Endothelial cell of umbilical vein (primary cell): ENCODE results near the gene SRL. TPM values are rescaled to one million over a fixed set of nuclear protein-coding genes. Genes with fewer than 3 reads are reported as not detected.

Experiments used
- BruUV-seq: library from RNA; stranded (reverse); fragments of 400-500 nt; replicated peaks from 2 replicates; lab custom pipeline; 2021; lab: Mats Ljungman, UMichigan
- CTCF ChIA-PET: fragments of 300-600, 350-600 bp; sonication (Branson Sonifier 250); formaldehyde crosslinking; loops from one replicate; lab custom pipeline; 2021; ENCODE audit warnings: antibody characterized with exemption, inconsistent platforms; lab: Charles Lee
- POLR2A ChIA-PET: fragments of 300-600, 350-600 bp; sonication (Branson Sonifier 250); formaldehyde crosslinking; loops from one replicate; lab custom pipeline; 2021; ENCODE audit warnings: antibody characterized with exemption, inconsistent platforms; lab: Charles Lee
- DNase-seq: peaks from one replicate; pipeline ENCODE4 v3.0.0-alpha.2; 2011; ENCODE audit warnings: low read depth, low spot score
- FAIRE-seq: peaks from 2 replicates; lab custom pipeline; 2011; peaks lifted over from hg19 to GRCh38; lab: Jason Lieb, UNC
- H2AFZ ChIP-seq: 2 replicates; pipeline ENCODE4 v1.6.0; 2012; ENCODE audit warnings: low read depth, low read length, control low read depth, inconsistent platforms
- H3K27ac ChIP-seq: 2 replicates; pipeline ENCODE4 v1.5.1; 2011; ENCODE audit warnings: low read depth, mild to moderate bottlenecking, control low read depth, low read length, moderate library complexity; ENCODE audit not compliant: insufficient read depth
- H3K27me3 ChIP-seq, 2 experiments: 2 replicates each; pipeline versions ENCODE4 v1.6.0 to v1.6.1; 2011; ENCODE audit warnings: low read length in 2 of 2, mixed read lengths in 1 of 2; ENCODE audit not compliant: control insufficient read depth in 2 of 2, insufficient read depth in 2 of 2
- H3K36me3 ChIP-seq, 2 experiments: 2 replicates in 1 of 2; 3 replicates in 1 of 2; pipeline ENCODE4 v1.5.1; 2011; ENCODE audit warnings: low read length in 2 of 2, mild to moderate bottlenecking in 1 of 2, moderate library complexity in 1 of 2; ENCODE audit not compliant: control insufficient read depth in 2 of 2, insufficient read depth in 2 of 2; ENCODE audit errors: extremely low read depth in 1 of 2
- H3K4me1 ChIP-seq: 3 replicates; pipeline ENCODE4 v1.5.1; 2011; ENCODE audit warnings: mild to moderate bottlenecking, low read length; ENCODE audit not compliant: control insufficient read depth, insufficient read depth; ENCODE audit errors: extremely low read depth
- H3K4me2 ChIP-seq: 2 replicates; pipeline ENCODE4 v1.6.1; 2011; ENCODE audit warnings: low read length, control low read depth, mixed read lengths; ENCODE audit not compliant: insufficient read depth
- H3K4me3 ChIP-seq, 3 experiments: fragments of 200-600 bp in 1 of 3; sonication (generic), shearing (Covaris generic) in 1 of 3; replicated peaks in 1 of 3; 2 replicates each; pipeline ENCODE4 v1.5.1; 2011 to 2016; ENCODE audit warnings: control low read depth in 3 of 3, low read length in 3 of 3, mild to moderate bottlenecking in 2 of 3, inconsistent platforms in 1 of 3, low read depth in 1 of 3, moderate library complexity in 1 of 3; ENCODE audit not compliant: insufficient read depth in 1 of 3
- H3K79me2 ChIP-seq: 2 replicates; pipeline ENCODE4 v1.6.0; 2012; ENCODE audit warnings: low read length, inconsistent platforms; ENCODE audit not compliant: control insufficient read depth, insufficient read depth
- H3K9ac ChIP-seq: replicated peaks from 2 replicates; pipeline ENCODE3; 2011; ENCODE audit warnings: low read length, control low read depth; ENCODE audit not compliant: insufficient read depth; ENCODE audit errors: extremely low read depth
- H3K9me1 ChIP-seq: replicated peaks from 3 replicates; pipeline ENCODE4 v1.6.0; 2011; ENCODE audit warnings: mild to moderate bottlenecking, low read length; ENCODE audit not compliant: control insufficient read depth, insufficient read depth; ENCODE audit errors: extremely low read depth
- H3K9me3 ChIP-seq: replicated peaks from 2 replicates; pipeline ENCODE4 v1.5.1; 2012; ENCODE audit warnings: low read length, inconsistent platforms; ENCODE audit not compliant: control insufficient read depth, insufficient read depth
- H4K20me1 ChIP-seq: replicated peaks from 2 replicates; pipeline ENCODE3; 2011; ENCODE audit warnings: mild to moderate bottlenecking, low read length; ENCODE audit not compliant: control insufficient read depth, insufficient read depth; ENCODE audit errors: extremely low read depth
- EZH2 ChIP-seq: IDR thresholded peaks from 2 replicates; pipeline ENCODE4 v1.6.1; 2012; ENCODE audit warnings: borderline replicate concordance, low read depth, mild to moderate bottlenecking, moderate library complexity, low read length, inconsistent platforms; ENCODE audit not compliant: severe bottlenecking
- FOS ChIP-seq: IDR thresholded peaks from 2 replicates; pipeline ENCODE4 v1.6.1; 2011; ENCODE audit warnings: mild to moderate bottlenecking, low read length, moderate library complexity, borderline replicate concordance; ENCODE audit not compliant: insufficient read depth
- GATA2 ChIP-seq: IDR thresholded peaks from 2 replicates; pipeline ENCODE4 v1.7.0; 2011; ENCODE audit warnings: low read depth, mild to moderate bottlenecking, moderate library complexity, mixed read lengths, low read length; ENCODE audit not compliant: insufficient read length, insufficient read depth
- JUN ChIP-seq: IDR thresholded peaks from 2 replicates; pipeline ENCODE4 v1.6.1; 2011; ENCODE audit warnings: borderline replicate concordance, low read depth; ENCODE audit not compliant: insufficient read length, insufficient read depth
- MYC ChIP-seq: IDR thresholded peaks from one replicate; pipeline ENCODE4 v1.6.1; 2011; ENCODE audit warnings: mild to moderate bottlenecking, low read depth, low read length
- POLR2A ChIP-seq: IDR thresholded peaks from 2 replicates; pipeline ENCODE4 v1.6.1; 2012; ENCODE audit warnings: low read depth, mild to moderate bottlenecking, control low read depth, low read length
- POLR2AphosphoS5 ChIP-seq: IDR thresholded peaks from 2 replicates; pipeline ENCODE4 v1.6.1; 2012; ENCODE audit warnings: low read depth, mild to moderate bottlenecking, control low read depth, low read length, moderate library complexity; ENCODE audit not compliant: insufficient read depth
- dilution Hi-C: fragments of 300-500 bp; cut with MboI; formaldehyde crosslinking; loops from one replicate; pipeline ENCODE4 v1.15.0; 2019; ENCODE audit warnings: low sequenced_read_pairs; ENCODE audit not compliant: extremely low pct_ligation_motif_present
- intact Hi-C: fragments of 100-400 bp; cut with micrococcal nuclease; formaldehyde crosslinking; loops from one replicate; pipeline ENCODE4 v1.10.0; 2022
- polyA plus RNA-seq, 4 experiments: library from polyadenylated mRNA; depleted of rRNA in 3 of 4; stranded (reverse) in 3 of 4; unstranded in 1 of 4; fragments of >200 nt; gene quantifications; 2 replicates each; pipeline versions ENCODE4 v1.2.1 to v1.2.3, GENCODE V29; 2011 to 2012; ENCODE audit warnings: missing spikeins in 1 of 4
- total RNA-seq: library from RNA; stranded (reverse); gene quantifications from 2 replicates; pipeline ENCODE4 v1.2.3, GENCODE V29; 2021
- TF ChIP-seq, protein P1 (sequence below): IDR thresholded peaks from 2 replicates; pipeline ENCODE4 v1.6.1; 2011; ENCODE audit not compliant: insufficient read depth, insufficient read length
- TF ChIP-seq, protein P2 (sequence below), 2 donors: IDR thresholded peaks; 1 replicate in 1 of 2; 2 replicates in 1 of 2; pipeline ENCODE4 v1.5.1; 2011; ENCODE audit warnings: low read length in 2 of 2, mild to moderate bottlenecking in 2 of 2, moderate library complexity in 2 of 2, control low read depth in 1 of 2, inconsistent platforms in 1 of 2, low read depth in 1 of 2; ENCODE audit not compliant: insufficient read depth in 1 of 2; ENCODE audit errors: extremely low read depth in 1 of 2

SRL gene
- total and polyA plus RNA-seq, 2 donors (not counting 3 experiments of a cell fraction or from before 2014, with no cell fraction given), result 0.21 to 0.29 TPM

DNA sequence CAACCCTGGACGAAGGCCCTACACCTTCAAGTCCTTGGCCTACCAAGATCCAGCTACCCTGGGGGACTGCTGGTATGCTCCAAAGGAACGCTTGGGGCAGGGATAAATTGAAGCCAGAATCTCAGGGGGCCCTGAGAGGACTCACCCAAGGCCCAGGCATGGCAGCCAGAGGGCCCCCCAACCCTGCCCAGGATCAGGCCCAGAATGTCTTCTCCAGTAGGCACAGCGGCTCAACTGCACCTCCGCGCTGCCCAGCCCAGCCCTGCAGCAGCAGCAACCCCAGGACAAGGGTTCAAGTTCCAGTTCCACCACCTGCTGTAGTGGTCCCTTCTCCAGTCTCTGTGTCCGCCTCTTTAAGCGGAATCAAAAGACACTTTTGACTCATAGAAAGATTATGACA, 28.7 kb upstream of the SRL start:
- no peaks in the 10 kb centered on the region for H3K9me1 ChIP-seq
- H2AFZ ChIP-seq, result no peak overlapping the region
- ChIA-PET POLR2A (no interaction called here), CTCF (interaction anchor here (1.1 to 3.5 kb wide), 4 partner anchors 17 to 60 kb away, joined by 4 to 15 read pairs (median 5); no protein-coding TSS in a partner anchor)
- dilution Hi-C loops (no loop called here), intact Hi-C loops (loop anchor here (5.0 kb wide), 1 partner anchor 132 kb away; no protein-coding TSS in a partner anchor)
- H3K9ac ChIP-seq, result peak overlapping the region; percentile 83
- H3K4me1 ChIP-seq, result peaks cover 15% of the 10 kb centered on the region
- no peaks in the 10 kb centered on the region for H3K9me3 ChIP-seq
- peaks cover 24% of the 10 kb centered on the region for H3K79me2 ChIP-seq
- FAIRE-seq, result no peak
- no peak for TF ChIP-seq POLR2AphosphoS5
- no peak for TF ChIP-seq JUN
- TF ChIP-seq MYC, result no peak
- TF ChIP-seq, protein P1, sequence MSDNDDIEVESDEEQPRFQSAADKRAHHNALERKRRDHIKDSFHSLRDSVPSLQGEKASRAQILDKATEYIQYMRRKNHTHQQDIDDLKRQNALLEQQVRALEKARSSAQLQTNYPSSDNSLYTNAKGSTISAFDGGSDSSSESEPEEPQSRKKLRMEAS, result no peak
- no peak for TF ChIP-seq EZH2
- no peak for TF ChIP-seq FOS
- no peak for TF ChIP-seq GATA2
- TF ChIP-seq, protein P2, sequence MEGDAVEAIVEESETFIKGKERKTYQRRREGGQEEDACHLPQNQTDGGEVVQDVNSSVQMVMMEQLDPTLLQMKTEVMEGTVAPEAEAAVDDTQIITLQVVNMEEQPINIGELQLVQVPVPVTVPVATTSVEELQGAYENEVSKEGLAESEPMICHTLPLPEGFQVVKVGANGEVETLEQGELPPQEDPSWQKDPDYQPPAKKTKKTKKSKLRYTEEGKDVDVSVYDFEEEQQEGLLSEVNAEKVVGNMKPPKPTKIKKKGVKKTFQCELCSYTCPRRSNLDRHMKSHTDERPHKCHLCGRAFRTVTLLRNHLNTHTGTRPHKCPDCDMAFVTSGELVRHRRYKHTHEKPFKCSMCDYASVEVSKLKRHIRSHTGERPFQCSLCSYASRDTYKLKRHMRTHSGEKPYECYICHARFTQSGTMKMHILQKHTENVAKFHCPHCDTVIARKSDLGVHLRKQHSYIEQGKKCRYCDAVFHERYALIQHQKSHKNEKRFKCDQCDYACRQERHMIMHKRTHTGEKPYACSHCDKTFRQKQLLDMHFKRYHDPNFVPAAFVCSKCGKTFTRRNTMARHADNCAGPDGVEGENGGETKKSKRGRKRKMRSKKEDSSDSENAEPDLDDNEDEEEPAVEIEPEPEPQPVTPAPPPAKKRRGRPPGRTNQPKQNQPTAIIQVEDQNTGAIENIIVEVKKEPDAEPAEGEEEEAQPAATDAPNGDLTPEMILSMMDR (IDR thresholded peaks at IDR 0.05; ENCODE audit: extremely low read depth in 1 of 2, insufficient read depth in 1 of 2, low read depth in 1 of 2, low read length in 2 of 2), result no peak
- TF ChIP-seq POLR2A, result no peak
- H3K27ac ChIP-seq, result no peak overlapping the region
- BruUV-seq, result no TSS peak
- no peak for DNase-seq
- H3K4me3 ChIP-seq, result no peak overlapping the region
- no peaks in the 10 kb centered on the region for H3K27me3 ChIP-seq
- no peaks in the 10 kb centered on the region for H4K20me1 ChIP-seq
- H3K36me3 ChIP-seq, result no peaks in the 10 kb centered on the region
- H3K4me2 ChIP-seq, result peak overlapping the region; percentile 67
